Measurements from ENCODE around the gene CRYAA. TPM values are rescaled to one million over a fixed set of nuclear protein-coding genes. Genes with fewer than 3 reads are reported as not detected.
"Not testable (repeated sequence)": the region's sequence is repeated elsewhere in the genome, so short reads cannot be mapped to it uniquely, and the experiment has no call there.

The CRYAA gene, protein sequence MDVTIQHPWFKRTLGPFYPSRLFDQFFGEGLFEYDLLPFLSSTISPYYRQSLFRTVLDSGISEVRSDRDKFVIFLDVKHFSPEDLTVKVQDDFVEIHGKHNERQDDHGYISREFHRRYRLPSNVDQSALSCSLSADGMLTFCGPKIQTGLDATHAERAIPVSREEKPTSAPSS
- not detected for total RNA-seq

DNA sequence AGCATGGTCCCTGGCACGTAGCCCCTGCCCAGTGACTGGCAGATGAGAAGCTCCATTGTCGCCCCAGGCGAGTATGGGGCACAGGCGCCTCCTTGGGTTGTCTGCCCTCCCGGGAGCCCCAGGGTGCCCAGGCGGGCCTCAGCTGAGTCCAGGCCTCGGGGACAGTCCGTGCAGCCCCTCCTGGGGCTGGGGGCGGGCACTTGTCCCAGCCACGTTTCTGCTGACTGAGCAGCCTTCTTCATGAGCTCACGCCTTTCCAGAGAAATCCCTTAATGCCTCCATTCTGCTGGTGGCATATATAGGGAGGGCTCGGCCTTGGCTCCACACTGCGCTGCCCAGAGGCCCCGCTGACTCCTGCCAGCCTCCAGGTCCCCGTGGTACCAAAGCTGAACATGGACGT, at the start of gene CRYAA:
TSS of gene CRYAA (plus strand) at position 301 of the 400 bp plus-strand sequence. CDS start at position 393, 92 bp downstream.
- H3K27me3 ChIP-seq (ENCODE audit: insufficient read depth, low read length); H3K4me3 ChIP-seq (ENCODE audit: low read length); H3K9me3 ChIP-seq (ENCODE audit: low read depth, low read length); H3K4me1 ChIP-seq (ENCODE audit: insufficient read depth, low read length): not testable (repeated sequence)

DNA sequence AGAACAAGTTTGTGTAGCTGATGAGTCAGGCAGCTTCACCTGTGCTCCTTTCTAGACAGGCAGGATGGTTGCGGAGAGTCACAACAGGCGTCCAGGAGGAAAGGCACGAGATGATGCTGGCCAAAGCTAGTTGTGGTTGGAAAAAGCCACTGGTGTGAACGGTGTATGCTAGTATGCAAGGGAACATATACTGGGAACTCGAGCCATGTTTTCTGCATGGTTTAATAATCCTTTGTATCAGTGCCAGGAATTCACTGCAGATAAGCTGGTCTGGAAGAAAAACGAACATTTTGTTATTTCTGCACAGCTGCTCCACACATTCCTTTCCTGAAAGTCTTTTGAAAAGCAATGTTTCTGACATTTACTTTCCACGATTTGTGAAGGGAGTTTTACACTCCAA, 38.7 kb upstream of the CRYAA start:
- not testable (repeated sequence) for H3K9me3 ChIP-seq (ENCODE audit: low read depth, low read length); H3K27me3 ChIP-seq (ENCODE audit: insufficient read depth, low read length); H3K4me3 ChIP-seq (ENCODE audit: low read length); H3K4me1 ChIP-seq (ENCODE audit: insufficient read depth, low read length)

DNA sequence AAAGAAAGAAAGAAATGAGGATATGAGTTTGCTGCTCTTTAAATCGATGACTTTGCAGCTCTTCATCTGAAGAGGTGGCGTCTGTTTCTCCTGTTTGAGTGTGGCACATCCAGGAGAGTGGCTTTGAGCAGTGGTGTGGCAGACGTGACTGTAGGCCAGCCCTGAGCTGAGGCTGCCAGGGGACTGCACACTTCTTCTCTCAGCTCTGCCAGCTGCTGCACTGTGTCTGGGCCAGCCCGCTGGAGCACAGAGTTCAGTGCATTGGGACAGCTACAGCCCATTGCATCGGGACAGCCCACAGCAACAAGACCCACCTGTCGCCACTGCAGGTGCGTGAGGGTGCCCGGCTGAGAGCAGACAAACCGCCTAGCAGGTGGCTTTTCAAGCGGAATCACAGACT, 34.3 kb upstream of the CRYAA start:
- H3K4me1 ChIP-seq (ENCODE audit: insufficient read depth, low read length); H3K9me3 ChIP-seq (ENCODE audit: low read depth, low read length); H3K4me3 ChIP-seq (ENCODE audit: low read length); H3K27me3 ChIP-seq (ENCODE audit: insufficient read depth, low read length): not testable (repeated sequence)

DNA sequence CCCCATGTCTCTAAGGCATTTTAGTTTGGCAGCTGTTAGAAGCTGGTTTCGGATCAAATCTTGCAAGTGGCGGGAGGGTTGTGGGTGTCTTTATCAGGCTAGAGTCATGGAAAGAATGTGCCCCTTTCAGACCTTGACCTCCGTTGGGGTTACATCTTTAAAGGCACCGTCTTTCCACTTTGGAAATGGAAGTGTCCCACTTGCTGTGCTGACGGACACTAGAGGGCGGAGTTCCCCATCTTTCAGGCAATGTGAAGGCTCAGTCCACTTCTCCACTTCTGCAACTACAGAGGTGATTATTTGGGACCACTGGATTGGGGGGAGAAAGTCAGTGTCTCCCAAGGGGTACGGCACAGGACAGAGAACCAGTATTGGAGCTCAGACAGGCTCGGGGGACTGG, 29.9 kb upstream of the CRYAA start:
- not testable (repeated sequence) for H3K4me3 ChIP-seq (ENCODE audit: low read length); H3K4me1 ChIP-seq (ENCODE audit: insufficient read depth, low read length); H3K9me3 ChIP-seq (ENCODE audit: low read depth, low read length); H3K27me3 ChIP-seq (ENCODE audit: insufficient read depth, low read length)

DNA sequence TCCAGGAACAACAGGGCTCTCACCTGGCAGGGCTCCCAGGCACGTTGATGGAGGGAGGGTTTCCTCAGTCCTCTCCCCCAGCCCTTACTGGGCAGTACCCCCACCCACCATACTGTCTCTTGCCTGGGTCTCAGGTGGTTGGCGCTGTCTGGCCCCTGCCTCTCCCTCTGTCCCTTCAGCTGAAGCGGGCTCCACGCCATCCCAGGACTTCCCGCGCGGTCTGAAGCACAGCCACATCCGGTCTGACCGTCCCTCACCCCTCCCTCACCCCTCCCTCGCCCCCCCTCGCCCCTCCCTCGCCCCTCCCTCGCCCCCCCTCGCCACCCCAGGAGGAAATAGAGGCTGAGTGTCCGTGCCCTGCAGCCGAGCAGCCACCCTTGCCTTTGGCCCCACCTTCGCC, 27.4 kb upstream of the CRYAA start:
- H3K4me1 ChIP-seq (ENCODE audit: insufficient read depth, low read length); H3K27me3 ChIP-seq (ENCODE audit: insufficient read depth, low read length); H3K9me3 ChIP-seq (ENCODE audit: low read depth, low read length); H3K4me3 ChIP-seq (ENCODE audit: low read length): not testable (repeated sequence)

DNA sequence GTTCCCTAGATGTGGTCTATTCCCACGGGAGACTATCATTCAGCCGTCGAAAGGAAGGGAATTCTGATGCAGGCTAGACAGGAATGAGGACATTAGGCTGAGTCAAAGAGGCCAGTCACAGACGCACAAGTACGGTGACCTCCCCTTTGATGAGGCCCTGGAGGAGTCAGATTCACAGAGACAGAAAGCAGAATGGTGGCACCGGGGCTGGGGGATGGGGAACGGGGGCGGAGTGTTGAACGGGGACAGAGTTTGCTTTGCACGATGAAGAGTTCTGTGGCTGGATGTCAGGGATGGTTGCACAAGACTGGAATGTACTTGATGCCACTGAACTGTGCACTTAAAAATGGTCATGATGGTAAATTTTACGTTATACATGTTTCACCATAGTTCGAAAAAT, 22.2 kb upstream of the CRYAA start:
- H3K27me3 ChIP-seq (ENCODE audit: insufficient read depth, low read length); H3K9me3 ChIP-seq (ENCODE audit: low read depth, low read length); H3K4me1 ChIP-seq (ENCODE audit: insufficient read depth, low read length); H3K4me3 ChIP-seq (ENCODE audit: low read length): not testable (repeated sequence)

DNA sequence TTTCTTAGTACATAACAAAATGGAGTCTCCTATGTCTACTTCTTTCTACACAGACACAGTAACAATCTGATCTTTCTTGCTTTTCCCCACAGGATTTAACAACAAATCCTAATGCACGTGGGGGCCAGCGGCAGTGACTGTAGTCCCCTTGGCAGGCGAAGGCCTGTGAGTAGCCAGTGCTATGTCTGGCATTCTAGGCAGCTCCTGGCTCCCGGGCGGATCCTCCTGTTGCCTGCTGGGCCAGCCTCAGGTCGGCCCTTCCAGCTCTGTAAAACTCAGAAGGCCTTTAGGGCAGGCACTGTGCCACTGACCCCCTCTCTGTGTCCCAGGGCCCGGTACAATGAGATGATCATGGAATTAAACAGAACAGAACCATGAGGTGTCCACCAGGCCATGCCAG, 20.8 kb upstream of the CRYAA start:
- H3K9me3 ChIP-seq (ENCODE audit: low read depth, low read length); H3K4me1 ChIP-seq (ENCODE audit: insufficient read depth, low read length); H3K27me3 ChIP-seq (ENCODE audit: insufficient read depth, low read length); H3K4me3 ChIP-seq (ENCODE audit: low read length): not testable (repeated sequence)

DNA sequence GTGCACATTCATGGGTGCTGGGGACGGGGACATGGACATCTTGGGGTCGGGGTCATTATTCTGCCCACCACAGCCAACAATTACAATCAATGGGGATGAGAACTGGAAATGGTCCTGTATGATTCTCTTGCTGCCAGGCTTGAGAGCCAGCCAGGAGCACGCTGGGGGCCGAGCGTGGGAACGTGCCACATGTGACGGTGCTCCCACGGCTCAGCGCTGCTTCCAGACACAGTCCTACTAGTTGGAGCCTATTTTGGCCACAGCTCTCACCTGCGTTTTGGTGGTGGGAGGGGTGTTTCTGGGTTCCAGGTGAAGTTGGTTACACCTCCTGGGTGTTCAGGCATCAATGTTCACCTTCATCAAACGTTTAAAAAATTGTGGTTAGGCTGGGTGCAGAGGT, 19.5 kb upstream of the CRYAA start:
- H3K4me1 ChIP-seq (ENCODE audit: insufficient read depth, low read length); H3K9me3 ChIP-seq (ENCODE audit: low read depth, low read length); H3K27me3 ChIP-seq (ENCODE audit: insufficient read depth, low read length): not testable (repeated sequence)

DNA sequence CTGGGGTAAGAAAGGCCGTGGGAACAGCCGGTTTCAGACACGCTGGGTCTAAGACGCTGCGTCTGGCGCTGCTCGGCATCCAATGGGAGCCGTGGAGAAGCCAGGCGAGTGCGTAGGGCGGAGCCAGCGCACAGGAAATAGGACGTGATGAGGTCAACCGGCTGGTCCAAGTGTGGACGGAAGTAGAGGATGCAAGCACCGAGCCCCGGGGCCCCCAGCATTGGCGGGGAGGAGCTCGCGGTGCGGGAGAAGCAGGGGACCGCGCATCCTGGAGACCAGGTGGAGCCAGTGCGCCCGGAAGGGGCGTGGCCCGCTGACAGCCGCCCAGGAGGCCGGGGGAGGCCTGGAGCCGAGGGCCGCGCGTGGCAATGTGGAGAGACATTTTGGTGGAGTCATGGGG, 15.2 kb upstream of the CRYAA start:
- not testable (repeated sequence) for H3K9me3 ChIP-seq (ENCODE audit: low read depth, low read length); H3K27me3 ChIP-seq (ENCODE audit: insufficient read depth, low read length); H3K4me3 ChIP-seq (ENCODE audit: low read length); H3K4me1 ChIP-seq (ENCODE audit: insufficient read depth, low read length)

More for the DNA sequence above, 19.5 kb upstream of the CRYAA start:
- not testable (repeated sequence) for H3K4me3 ChIP-seq (ENCODE audit: low read length)

DNA sequence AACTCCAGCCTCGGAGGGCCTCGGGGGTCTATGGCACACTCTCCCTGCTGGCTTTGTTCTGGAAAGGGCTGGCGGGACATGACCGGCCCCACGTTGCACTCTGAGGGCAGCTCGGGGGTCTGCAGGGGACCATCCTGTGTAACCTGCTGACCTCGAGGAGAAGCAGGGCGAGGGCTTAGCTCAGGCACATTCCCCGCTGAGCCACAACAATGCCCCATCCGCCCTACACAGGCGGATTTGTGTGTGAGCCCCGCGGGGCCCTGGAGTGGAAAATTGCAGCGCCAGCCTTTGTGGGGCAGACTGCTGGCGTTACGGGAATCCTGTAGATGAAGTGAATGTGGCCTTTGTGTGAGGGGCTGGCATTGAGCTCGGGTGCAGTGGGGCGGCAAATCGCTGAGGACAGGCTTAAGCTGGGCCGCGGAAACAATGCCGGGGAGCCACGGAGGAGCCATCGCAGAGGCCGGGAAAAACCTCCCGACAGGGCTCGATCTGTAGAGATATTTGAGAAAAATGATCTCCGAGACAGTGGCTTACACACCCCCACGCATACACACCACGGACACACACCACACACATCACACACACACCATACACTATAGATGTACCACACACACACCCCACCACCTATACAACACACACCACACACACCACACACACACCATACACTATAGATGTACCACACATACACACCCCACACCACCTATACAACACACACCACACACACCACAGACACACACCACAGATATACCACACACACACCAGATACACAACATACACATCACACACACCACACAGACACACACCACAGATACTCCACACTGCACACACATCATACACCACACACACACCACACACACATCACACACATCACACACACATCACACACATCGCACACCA, 9.3 kb upstream of the CRYAA start:
- H3K4me1 ChIP-seq (ENCODE audit: insufficient read depth, low read length); H3K9me3 ChIP-seq (ENCODE audit: low read depth, low read length); H3K4me3 ChIP-seq (ENCODE audit: low read length); H3K27me3 ChIP-seq (ENCODE audit: insufficient read depth, low read length): not testable (repeated sequence)

DNA sequence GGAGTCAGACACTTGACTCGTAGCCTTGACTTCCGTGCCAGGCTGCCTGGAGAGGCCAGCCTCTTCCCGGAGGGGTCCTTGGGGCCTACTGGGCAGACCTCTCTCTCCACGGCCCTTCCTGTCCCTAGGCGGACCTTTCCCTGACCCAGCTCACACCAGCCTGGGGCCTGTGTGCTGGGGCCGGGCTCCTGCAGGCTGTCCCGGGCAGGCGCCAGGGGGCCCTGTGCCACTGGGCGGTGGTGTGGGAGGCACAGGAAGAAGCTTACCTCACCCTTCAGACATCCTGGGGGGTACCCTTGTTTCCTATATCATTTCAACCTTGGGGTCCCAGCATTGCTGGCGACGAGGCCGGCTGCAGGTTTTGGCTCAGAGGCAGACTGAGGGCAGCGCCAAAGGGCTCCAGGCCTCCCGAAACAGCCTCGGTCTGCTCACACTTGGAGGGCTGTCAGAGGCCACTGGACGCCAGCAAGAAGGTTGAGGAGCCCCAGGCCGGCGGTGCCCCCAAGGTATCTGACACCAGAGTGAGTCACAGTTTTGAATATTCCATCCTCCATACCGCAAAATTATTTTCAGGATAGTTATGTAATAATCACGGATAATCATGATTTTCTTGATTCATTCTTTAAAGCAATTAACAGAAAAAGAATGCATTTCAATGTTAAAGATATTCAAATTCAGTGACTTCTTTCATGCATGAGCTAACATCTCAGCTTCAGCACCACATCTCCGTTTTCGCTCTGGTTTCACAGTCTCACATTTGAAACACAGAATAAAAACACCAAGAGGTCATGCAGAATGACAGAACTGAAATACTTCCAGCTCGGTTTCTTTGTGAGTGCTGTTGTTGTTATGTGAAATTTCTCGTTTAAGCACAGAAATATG, 6.7 kb upstream of the CRYAA start:
- not testable (repeated sequence) for H3K4me1 ChIP-seq (ENCODE audit: insufficient read depth, low read length); H3K4me3 ChIP-seq (ENCODE audit: low read length); H3K9me3 ChIP-seq (ENCODE audit: low read depth, low read length); H3K27me3 ChIP-seq (ENCODE audit: insufficient read depth, low read length)

DNA sequence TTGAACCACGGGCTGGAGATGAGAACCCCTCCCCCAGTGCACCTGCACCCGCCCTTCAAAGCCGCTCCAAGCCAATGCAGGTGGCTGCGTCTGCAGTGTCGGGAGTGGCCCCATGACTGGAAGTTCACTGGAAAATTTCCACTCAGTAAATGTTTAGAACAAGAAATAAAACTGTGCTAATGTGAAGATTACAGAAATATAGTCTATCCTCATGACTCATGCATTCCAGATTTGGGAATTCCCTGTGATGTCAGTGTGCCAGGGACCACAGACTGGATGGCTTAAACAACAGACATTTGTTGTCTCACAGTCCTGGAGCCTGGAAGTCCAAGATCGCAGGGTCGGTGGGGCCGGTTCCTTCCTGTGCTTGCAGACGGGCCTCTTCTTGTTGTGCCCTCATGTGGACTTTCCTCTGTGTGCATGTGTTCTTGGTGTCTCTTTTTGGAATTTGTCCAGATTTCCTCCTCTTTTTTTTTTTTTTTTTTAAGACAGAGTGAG, 6.1 kb upstream of the CRYAA start:
- H3K4me1 ChIP-seq (ENCODE audit: insufficient read depth, low read length); H3K9me3 ChIP-seq (ENCODE audit: low read depth, low read length); H3K4me3 ChIP-seq (ENCODE audit: low read length); H3K27me3 ChIP-seq (ENCODE audit: insufficient read depth, low read length): not testable (repeated sequence)

DNA sequence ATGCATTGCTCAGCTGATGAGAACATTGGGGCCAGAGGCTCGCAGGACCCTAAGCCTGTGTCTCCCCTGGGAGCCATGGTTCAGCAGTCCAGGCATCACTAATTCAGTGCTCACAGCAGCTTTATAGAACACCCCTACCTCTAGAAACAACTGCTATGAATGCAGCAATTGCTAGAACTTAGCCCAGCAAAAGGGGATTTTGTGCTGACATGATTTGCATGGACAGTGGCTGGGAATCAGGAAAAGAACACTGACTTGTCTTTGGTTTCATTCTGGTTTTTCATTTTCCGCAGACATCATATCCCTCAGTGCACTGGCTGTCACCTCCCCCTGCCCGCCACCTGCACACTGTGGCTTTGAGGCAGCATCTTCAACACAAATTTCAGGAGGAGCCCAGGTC, 4.0 kb upstream of the CRYAA start:
- not testable (repeated sequence) for H3K4me1 ChIP-seq (ENCODE audit: insufficient read depth, low read length); H3K9me3 ChIP-seq (ENCODE audit: low read depth, low read length); H3K4me3 ChIP-seq (ENCODE audit: low read length)

DNA sequence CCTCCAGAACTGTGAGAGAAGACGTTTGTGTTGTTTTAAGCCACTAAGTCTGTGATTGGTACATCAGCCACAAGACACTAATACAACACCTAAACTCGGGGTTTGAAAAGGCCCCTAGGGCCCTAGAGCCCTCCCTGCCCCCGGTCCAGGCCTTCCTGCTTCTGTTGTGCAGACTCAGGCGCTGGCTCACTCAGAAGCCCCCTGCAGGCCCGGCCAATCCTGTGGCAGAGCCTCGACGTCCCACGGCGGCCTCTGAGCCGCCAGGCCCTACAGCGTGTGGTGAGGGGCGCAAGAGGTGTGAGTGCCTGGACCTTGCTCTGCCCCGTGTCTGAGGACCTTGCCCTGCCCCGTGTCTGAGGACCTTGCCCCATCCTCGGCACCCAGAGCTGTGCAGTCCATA, 3.1 kb upstream of the CRYAA start:
- not testable (repeated sequence) for H3K9me3 ChIP-seq (ENCODE audit: low read depth, low read length); H3K27me3 ChIP-seq (ENCODE audit: insufficient read depth, low read length); H3K4me1 ChIP-seq (ENCODE audit: insufficient read depth, low read length); H3K4me3 ChIP-seq (ENCODE audit: low read length)

More for the DNA sequence above, 4.0 kb upstream of the CRYAA start:
- H3K27me3 ChIP-seq (ENCODE audit: insufficient read depth, low read length): not testable (repeated sequence)

DNA sequence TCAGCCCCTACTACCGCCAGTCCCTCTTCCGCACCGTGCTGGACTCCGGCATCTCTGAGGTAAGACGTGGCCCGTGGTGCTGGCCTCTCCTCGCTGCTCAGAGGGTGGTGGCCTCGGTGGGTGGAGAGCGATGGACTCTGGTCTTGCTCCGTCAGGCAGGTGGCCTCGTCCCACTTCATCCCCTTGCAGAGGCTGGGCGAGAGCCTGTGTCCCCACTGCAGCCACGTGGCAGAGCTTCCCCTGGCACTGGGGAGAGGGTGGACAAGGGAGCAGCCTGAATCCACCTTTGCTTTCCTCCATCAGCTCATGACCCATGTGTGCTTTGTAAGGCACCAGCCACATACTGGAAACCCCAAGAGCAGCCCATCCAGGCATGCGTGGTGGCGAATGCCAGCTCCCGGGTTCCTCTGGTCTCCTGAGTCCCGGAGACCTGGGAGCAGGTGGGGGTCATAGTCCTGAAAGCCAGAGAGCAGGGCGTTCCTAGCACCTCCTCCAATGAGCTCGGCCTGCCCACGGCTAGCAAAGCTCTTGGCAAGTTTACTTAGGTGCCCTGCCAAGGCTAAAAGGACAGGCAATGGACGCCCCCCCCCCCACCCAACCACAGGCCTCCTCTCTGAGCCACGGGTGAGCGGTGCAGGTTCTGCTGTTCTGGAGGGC, 550 bp downstream of the CRYAA start:
- H3K4me3 ChIP-seq (ENCODE audit: low read length); H3K4me1 ChIP-seq (ENCODE audit: insufficient read depth, low read length); H3K9me3 ChIP-seq (ENCODE audit: low read depth, low read length); H3K27me3 ChIP-seq (ENCODE audit: insufficient read depth, low read length): not testable (repeated sequence)

Measured in mononuclear cell (primary cell).